GM18868 (cell line): ENCODE measurements around the gene GSG1L.

Experiments
- ATAC-seq: cut with Tn5 transposase; IDR thresholded peaks from one replicate; pipeline ENCODE4 v1.9.1; 2021; ENCODE audit warnings: mild to moderate bottlenecking, moderate library complexity; ENCODE audit not compliant: unreplicated experiment

GSG1L gene

GRCh38 chr16:28092721-28093384, 29.3 kb upstream of the GSG1L start:
- ATAC-seq = no peak

- ATAC-seq = no peak
Observed at GRCh38 chr16:28091656-28092055, 28.1 kb upstream of the GSG1L start.

- ATAC-seq = no peak
Observed at GRCh38 chr16:28090646-28091377, 27.3 kb upstream of the GSG1L start.

GRCh38 chr16:28089992-28090365, 26.5 kb upstream of the GSG1L start:
- no peak for ATAC-seq

GRCh38 chr16:28089205-28089991, 25.9 kb upstream of the GSG1L start:
- no peak for ATAC-seq

- ATAC-seq = no peak
Observed at GRCh38 chr16:28087675-28088300, 24.3 kb upstream of the GSG1L start.

GRCh38 chr16:28087140-28087660, 23.7 kb upstream of the GSG1L start:
- ATAC-seq = no peak

GRCh38 chr16:28086186-28087139, 22.9 kb upstream of the GSG1L start:
- ATAC-seq = no peak

DNA sequence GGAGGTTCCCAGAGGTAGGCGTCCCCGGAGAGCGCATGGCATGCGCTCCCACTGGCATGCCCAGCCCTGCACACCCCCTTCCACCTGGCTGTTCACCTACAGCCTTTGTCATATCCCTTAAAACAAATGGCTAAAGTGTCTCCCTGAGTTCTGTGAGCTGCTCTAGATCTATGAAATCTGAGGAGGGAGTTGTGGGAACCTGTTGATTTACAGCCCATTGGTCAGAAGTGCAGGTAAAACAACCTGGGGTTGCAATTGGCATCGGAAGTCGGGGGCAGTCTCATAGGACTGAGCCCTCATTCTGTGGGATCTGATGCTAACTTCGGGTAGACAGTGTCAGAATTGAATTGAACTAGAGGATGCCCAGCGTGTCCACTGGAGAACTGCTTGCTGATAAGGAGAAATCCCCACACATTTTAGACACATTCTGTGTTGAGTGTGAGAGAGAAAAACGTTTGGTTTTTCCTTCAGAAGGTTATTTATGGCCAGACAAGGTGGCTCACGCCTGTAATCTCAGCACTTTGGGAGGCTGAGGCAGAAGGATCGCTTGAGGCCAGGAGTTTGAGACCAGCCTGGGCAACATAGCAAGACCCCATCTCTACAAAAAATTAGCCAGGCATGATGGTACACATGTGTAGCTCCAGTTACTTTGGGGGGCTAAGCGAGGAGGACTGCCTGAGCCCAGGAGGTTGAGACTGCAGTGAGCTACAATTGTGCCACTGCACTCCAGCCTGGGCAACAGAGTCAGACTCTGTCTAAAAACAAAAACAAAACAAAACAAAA, 22.1 kb upstream of the GSG1L start:
- no peak for ATAC-seq

- ATAC-seq = no peak
Observed at GRCh38 chr16:28084209-28084608, 20.7 kb upstream of the GSG1L start.

DNA sequence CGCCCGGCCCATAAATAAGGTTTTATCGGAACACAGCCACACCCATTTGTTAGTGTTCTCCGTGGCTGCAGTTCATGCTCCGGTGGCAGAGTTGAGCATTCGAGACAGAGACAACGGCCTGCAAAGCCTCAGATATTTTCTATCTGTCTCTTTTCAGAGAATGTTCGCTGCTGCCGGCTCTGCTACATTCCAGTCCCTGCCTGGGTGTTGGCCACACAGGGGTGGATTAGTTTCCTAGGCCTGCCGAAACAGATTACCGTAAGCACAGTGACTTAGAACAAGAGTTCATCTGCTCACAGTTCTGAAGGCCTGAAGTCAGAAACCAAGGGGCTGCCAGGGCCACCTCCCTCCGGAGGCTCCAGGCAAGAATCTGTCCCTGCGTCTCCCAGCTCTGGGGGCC, 19.1 kb upstream of the GSG1L start:
- ATAC-seq = no peak

- no peak for ATAC-seq
Observed at GRCh38 chr16:28081391-28081968, 18.0 kb upstream of the GSG1L start.

GRCh38 chr16:28078261-28078660, 14.7 kb upstream of the GSG1L start:
- ATAC-seq = no peak

- no peak for ATAC-seq
Observed at GRCh38 chr16:28073836-28074235, 10.3 kb upstream of the GSG1L start.

GRCh38 chr16:28072087-28072486, 8.6 kb upstream of the GSG1L start:
- no peak for ATAC-seq

DNA sequence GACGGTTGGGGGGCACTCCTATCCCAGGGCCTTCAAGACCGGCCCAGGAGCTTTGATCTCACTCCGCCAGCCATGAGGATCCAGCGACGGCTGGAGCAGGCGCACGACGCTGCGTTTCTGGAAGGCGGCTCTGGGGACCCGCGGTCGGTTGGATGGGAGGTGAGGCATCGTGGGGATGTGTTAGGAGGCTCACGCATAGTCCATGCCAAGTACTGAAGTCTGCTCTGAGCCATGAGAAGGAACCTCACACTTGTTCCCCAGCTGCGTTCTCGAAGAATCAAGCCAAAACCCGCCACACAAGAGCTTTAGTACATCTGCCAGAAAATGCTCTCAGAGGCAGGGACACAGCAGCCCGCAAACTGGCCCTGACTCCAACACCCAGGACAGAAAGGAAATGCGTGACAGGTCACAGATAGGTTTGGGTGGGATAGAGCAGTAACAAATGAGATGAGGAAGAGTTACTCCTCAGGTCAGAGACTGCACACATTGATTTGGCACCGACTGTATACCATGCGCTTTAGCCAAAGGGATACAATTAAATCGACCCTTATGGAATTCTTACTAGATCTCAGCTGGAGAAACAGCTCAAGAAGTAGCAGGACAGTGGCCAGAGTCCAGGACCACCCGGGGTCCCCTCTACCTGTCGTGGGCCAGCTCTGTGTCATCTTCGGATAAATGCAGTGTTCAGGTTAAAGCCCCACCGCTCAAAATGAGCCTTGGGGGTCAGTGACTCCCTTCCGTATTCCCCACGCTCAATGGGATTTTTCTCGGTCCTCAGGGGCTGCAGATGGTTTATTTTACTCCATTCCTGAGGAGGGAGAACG, 6.7 kb upstream of the GSG1L start:
- no peak for ATAC-seq

DNA sequence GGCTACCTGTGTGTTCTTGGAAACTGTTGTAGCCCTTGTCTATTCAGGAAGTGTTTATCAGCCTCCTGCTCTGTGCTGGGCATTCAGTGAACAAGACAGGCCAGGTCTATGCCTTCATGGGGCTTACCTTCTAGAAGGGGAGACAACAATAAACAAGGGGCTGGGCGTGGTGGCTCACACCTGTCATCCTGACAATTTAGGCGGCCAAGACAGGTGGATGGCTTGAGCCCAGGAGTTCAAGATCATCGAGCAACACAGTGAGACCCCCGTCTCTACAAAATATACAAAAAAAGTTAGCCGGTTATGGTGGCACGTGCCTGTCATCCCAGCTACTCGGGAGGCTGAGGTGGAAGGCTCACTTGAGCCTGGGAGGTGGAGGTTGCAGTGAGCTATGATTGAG, 5.5 kb upstream of the GSG1L start:
- no peak for ATAC-seq
